Endodermal cell (in vitro differentiated cells): ENCODE results near the gene TLR9. TPM values are rescaled to one million over a fixed set of nuclear protein-coding genes. Genes with fewer than 3 reads are reported as not detected.
"Not testable (repeated sequence)": the region's sequence is repeated elsewhere in the genome, so short reads cannot be mapped to it uniquely, and the experiment has no call there.

Experiments used
- DNase-seq: peaks from one replicate; pipeline ENCODE4 v3.0.0-alpha.2; 2017
- H3K27ac ChIP-seq: 2 replicates; pipeline ENCODE4 v1.5.1; 2013; ENCODE audit warnings: mild to moderate bottlenecking, low read depth, low read length, moderate library complexity
- H3K27me3 ChIP-seq: 2 replicates; pipeline ENCODE4 v1.6.1; 2013; ENCODE audit warnings: mild to moderate bottlenecking, low read length, moderate library complexity; ENCODE audit not compliant: insufficient read depth, control insufficient read depth, poor library complexity, severe bottlenecking
- H3K36me3 ChIP-seq: 2 replicates; pipeline ENCODE4 v1.7.0; 2013; ENCODE audit warnings: mild to moderate bottlenecking, low read length, moderate library complexity; ENCODE audit not compliant: control insufficient read depth, insufficient read depth
- H3K4me1 ChIP-seq: one replicate; pipeline ENCODE4 v1.7.0; 2013; ENCODE audit warnings: low read length; ENCODE audit not compliant: control insufficient read depth, insufficient read depth
- H3K4me3 ChIP-seq: 2 replicates; pipeline ENCODE4 v1.5.1; 2013; ENCODE audit warnings: mild to moderate bottlenecking, low read length, moderate library complexity
- H3K9ac ChIP-seq: 2 replicates; pipeline ENCODE4 v1.6.1; 2013; ENCODE audit warnings: mild to moderate bottlenecking, low read length, moderate library complexity; ENCODE audit not compliant: poor library complexity, severe bottlenecking; ENCODE audit errors: extremely low read depth
- H3K9me3 ChIP-seq: 2 replicates; pipeline ENCODE4 v1.6.1; 2013; ENCODE audit warnings: mild to moderate bottlenecking, low read length, moderate library complexity; ENCODE audit not compliant: control insufficient read depth
- H3K27ac Mint-ChIP-seq: 2 replicates; pipeline ENCODE4 v1.8.0; 2020; ENCODE audit warnings: mixed read lengths
- H3K27me3 Mint-ChIP-seq: 2 replicates; pipeline ENCODE4 v1.8.0; 2021; ENCODE audit warnings: mild to moderate bottlenecking, mixed read lengths; ENCODE audit not compliant: insufficient read depth
- H3K36me3 Mint-ChIP-seq: 2 replicates; pipeline ENCODE4 v1.8.0; 2020; ENCODE audit warnings: low read depth, mixed read lengths
- H3K4me1 Mint-ChIP-seq: 2 replicates; pipeline ENCODE4 v1.8.0; 2020; ENCODE audit warnings: mixed read lengths
- H3K4me3 Mint-ChIP-seq: 2 replicates; pipeline ENCODE4 v1.8.0; 2020; ENCODE audit warnings: mild to moderate bottlenecking, moderate library complexity, mixed read lengths
- H3K9me3 Mint-ChIP-seq: 2 replicates; pipeline ENCODE4 v1.8.0; 2020; ENCODE audit warnings: mild to moderate bottlenecking, mixed read lengths
- WGBS, 2 experiments: methylation state at CpG; one replicate each; pipeline versions ENCODE4 v1.1.5 to v1.1.7; 2013; ENCODE audit warnings: missing lambda C conversion rate in 2 of 2, mixed read lengths in 1 of 2; ENCODE audit not compliant: insufficient coverage in 1 of 2, insufficient read length in 1 of 2; 5-methylcytosine and 5-hydroxymethylcytosine counted together
- long read RNA-seq, 4 experiments: library from polyadenylated mRNA in 2 of 4; library from RNA in 1 of 4; library from capped mRNA in 1 of 4; stranded (forward) in 3 of 4; unstranded in 1 of 4; transcript quantifications; one replicate each; pipeline ENCODE4 v2.0.0, GENCODE V29; 2020 to 2021; ENCODE audit warnings: inconsistent platforms in 1 of 4
- polyA plus RNA-seq, 2 experiments: library from polyadenylated mRNA; stranded (reverse); fragments of 50-300 nt; gene quantifications; one replicate each; pipeline ENCODE4 v1.2.3, GENCODE V29; 2013
- total RNA-seq, 2 donors: library from RNA; stranded (reverse); fragmentation: NEBNext Ultra II Directional in 1 of 2; extraction: Animal tissue kit (Norgen Biotek cat#: 25700) in 1 of 2; gene quantifications; 2 replicates in 1 of 2; 3 replicates in 1 of 2; pipeline ENCODE4 v1.2.1, GENCODE V29; 2021
- TF ChIP-seq, protein P1 (sequence below): fragments of 200-600 bp; sonication (generic); conservative IDR thresholded peaks from 2 replicates; pipeline ENCODE4 v1.5.0; 2021; ENCODE audit warnings: antibody characterized with exemption, mild to moderate bottlenecking

TLR9 gene
- under 1 TPM in 1 of 2 donors, not detected in 1; 0.11 TPM for total RNA-seq
- polyA plus RNA-seq (2013, experiment 1 of 2) = 0.18 TPM
- 0.17 TPM for polyA plus RNA-seq (2013, experiment 2 of 2)
- long read RNA-seq, experiment 1 = 0 reads
- long read RNA-seq, experiment 2 = 0 reads
- long read RNA-seq, experiment 3 = 0 reads
- long read RNA-seq, experiment 4 = 0 reads

DNA sequence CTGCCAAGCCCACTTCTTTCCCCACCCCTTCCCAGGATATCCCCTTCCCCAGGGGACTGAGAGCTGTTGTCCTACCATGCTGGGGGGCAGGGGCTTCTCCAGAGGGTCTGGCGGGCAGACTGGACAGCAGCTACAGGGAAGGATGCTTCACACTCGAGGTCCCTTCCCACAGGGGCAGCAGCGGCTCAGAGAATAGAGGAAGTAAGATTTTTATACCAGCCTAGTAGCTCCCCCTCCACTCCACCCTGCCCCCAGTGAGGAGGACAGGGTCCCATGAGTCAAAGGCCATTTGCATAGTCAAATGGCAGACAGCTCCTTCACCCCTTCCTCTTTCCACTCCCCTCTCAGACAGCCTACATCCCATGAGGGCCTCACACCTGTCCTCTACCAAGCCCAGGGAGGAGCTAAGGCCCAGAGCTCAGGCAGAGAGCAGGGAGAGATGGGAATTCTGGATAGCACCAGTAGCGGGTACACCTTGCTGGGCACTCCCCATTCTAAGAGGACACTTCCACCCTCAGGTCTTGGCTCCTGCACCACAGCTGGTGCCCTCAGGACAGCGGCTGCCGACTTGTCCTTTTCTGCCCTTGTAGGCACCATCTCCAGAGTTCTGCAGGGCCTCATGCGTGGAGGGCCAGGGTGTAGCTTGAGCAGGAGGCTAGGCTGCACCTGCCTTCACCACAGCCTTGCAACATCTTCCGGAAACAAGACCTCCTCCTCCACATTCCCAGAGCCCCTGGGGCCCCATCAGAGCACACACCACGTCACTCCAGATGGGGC lies at the start of gene TLR9:
Gene TLR9 (minus strand): TSS at position 194 of the 777 bp plus-strand sequence. CDS start 116 bp downstream, at position 78.
- WGBS, 2 experiments = 90 to 96% methylated on average over 4 to 9 of the region's 9 CpGs
- peaks cover 14% of the 10 kb centered on the region for H3K36me3 Mint-ChIP-seq
- H3K27me3 ChIP-seq = no peaks in the 10 kb centered on the region
- peak; percentile 51 for DNase-seq
- H3K9ac ChIP-seq = no peak within 1 kb of the TSS
- H3K27me3 Mint-ChIP-seq = no peaks in the 10 kb centered on the region
- no peaks in the 10 kb centered on the region for H3K4me1 ChIP-seq
- H3K4me3 Mint-ChIP-seq = no peak within 1 kb of the TSS
- H3K4me3 ChIP-seq = no peak within 1 kb of the TSS
- H3K36me3 ChIP-seq = peaks cover 6% of the 10 kb centered on the region
- H3K4me1 Mint-ChIP-seq = no peaks in the 10 kb centered on the region
- H3K9me3 Mint-ChIP-seq = no peaks in the 10 kb centered on the region
- TF ChIP-seq, protein P1, sequence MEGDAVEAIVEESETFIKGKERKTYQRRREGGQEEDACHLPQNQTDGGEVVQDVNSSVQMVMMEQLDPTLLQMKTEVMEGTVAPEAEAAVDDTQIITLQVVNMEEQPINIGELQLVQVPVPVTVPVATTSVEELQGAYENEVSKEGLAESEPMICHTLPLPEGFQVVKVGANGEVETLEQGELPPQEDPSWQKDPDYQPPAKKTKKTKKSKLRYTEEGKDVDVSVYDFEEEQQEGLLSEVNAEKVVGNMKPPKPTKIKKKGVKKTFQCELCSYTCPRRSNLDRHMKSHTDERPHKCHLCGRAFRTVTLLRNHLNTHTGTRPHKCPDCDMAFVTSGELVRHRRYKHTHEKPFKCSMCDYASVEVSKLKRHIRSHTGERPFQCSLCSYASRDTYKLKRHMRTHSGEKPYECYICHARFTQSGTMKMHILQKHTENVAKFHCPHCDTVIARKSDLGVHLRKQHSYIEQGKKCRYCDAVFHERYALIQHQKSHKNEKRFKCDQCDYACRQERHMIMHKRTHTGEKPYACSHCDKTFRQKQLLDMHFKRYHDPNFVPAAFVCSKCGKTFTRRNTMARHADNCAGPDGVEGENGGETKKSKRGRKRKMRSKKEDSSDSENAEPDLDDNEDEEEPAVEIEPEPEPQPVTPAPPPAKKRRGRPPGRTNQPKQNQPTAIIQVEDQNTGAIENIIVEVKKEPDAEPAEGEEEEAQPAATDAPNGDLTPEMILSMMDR = no peak
- no peak within 1 kb of the TSS for H3K27ac ChIP-seq
- H3K27ac Mint-ChIP-seq = peak within 1 kb of the TSS; percentile 1
- no peaks in the 10 kb centered on the region for H3K9me3 ChIP-seq

DNA sequence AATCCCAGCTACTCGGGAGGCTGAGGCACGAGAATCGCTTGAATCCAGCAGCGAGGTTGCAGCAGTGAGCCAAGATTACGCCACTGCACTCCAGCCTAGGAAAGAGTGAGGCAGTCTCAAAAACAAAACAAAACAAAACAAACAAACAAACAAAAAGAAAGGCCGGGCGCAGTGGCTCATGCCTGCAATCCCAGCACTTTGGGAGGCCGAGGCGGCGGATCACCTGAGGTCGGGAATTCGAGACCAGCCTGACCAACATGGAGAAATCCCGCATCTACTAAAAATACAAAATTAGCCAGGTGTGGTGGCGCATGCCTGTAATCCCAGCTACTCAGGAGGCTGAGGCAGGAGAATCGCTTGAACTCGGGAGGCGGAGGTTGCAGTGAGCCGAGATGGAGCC lies 49.3 kb upstream of the TLR9 start:
- H3K4me1 Mint-ChIP-seq = peaks cover 18% of the 10 kb centered on the region
- not testable (repeated sequence) for H3K27me3 Mint-ChIP-seq, H3K27ac ChIP-seq, H3K9me3 ChIP-seq, H3K9ac ChIP-seq, H3K27me3 ChIP-seq, H3K4me3 ChIP-seq, H3K4me3 Mint-ChIP-seq, H3K9me3 Mint-ChIP-seq, H3K4me1 ChIP-seq, DNase-seq
- peaks cover 44% of the 10 kb centered on the region for H3K36me3 Mint-ChIP-seq
- peaks cover 52% of the 10 kb centered on the region for H3K36me3 ChIP-seq
- H3K27ac Mint-ChIP-seq = peak overlapping the region; percentile 55
- 93 to 98% methylated on average over 6 to 18 of the region's 18 CpGs for WGBS, 2 experiments

- Histone ChIP-seq H3K4me3 (no peak overlapping the region), H3K9ac (no peak overlapping the region), H3K27ac (no peak overlapping the region), H3K36me3 (peaks cover 72% of the 10 kb centered on the region), H3K9me3 (no peaks in the 10 kb centered on the region), H3K4me1 (no peaks in the 10 kb centered on the region), H3K27me3 (no peaks in the 10 kb centered on the region)
- Mint-ChIP-seq H3K27me3 (no peaks in the 10 kb centered on the region), H3K36me3 (peaks cover 56% of the 10 kb centered on the region), H3K27ac (no peak overlapping the region), H3K4me1 (peaks cover 10% of the 10 kb centered on the region), H3K4me3 (no peak overlapping the region), H3K9me3 (no peaks in the 10 kb centered on the region)
- WGBS, 2 experiments = 95 to 100% methylated on average over 3 of the region's 3 CpGs
- TF ChIP-seq, protein P1 = no peak
- DNase-seq = no peak
Measured at GRCh38 chr3:52272831-52273230, 47.4 kb upstream of the TLR9 start.

DNA sequence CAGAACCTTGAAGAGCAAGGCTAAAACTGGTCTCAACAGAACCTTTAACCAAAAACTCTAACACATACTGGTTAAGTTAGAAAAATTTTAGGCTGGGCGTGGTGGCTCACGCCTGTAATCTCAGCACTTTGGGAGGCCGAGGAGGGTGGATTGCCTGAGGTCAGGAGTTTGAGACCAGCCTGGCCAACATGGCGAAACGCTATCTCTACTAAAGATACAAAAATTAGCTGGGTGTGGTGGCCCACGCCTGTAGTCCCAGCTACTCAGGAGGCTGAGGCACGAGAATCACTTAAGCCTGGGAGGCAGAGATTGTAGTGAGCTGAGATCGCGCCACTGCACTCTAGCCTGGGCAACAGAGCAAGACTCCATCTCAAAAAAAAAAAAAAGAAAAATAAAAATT lies 46.7 kb upstream of the TLR9 start:
- H3K27ac Mint-ChIP-seq, H3K9me3 ChIP-seq, H3K4me3 ChIP-seq, H3K27me3 ChIP-seq, DNase-seq, H3K9me3 Mint-ChIP-seq, H3K4me1 Mint-ChIP-seq, H3K4me3 Mint-ChIP-seq, H3K27ac ChIP-seq, H3K9ac ChIP-seq, H3K27me3 Mint-ChIP-seq, H3K4me1 ChIP-seq: not testable (repeated sequence)
- WGBS, 2 experiments = 87 to 97% methylated on average over 5 to 7 of the region's 9 CpGs
- H3K36me3 ChIP-seq = peaks cover 75% of the 10 kb centered on the region
- H3K36me3 Mint-ChIP-seq = peaks cover 62% of the 10 kb centered on the region
